MCF 10A (cell line): ENCODE measurements around the gene TMEM245. TPM values are rescaled to one million over a fixed set of nuclear protein-coding genes. Genes with fewer than 3 reads are reported as not detected.

Source experiments
- BruUV-seq: library from RNA; stranded (reverse); fragments of 400-500 nt; replicated peaks from 2 replicates; lab custom pipeline; 2021; lab: Mats Ljungman, UMichigan
- CTCF ChIA-PET: fragments of 300-600 bp; sonication (Branson Sonifier 250); formaldehyde crosslinking; extraction: SDS; loops from one replicate; lab custom pipeline; 2021; ENCODE audit warnings: antibody characterized with exemption, inconsistent platforms; lab: Yijun Ruan, JAX
- POLR2A ChIA-PET: fragments of 300-600, 350-650 bp; sonication (Branson Sonifier 250); formaldehyde crosslinking; extraction: SDS; loops from one replicate; lab custom pipeline; 2020; ENCODE audit warnings: antibody characterized with exemption, inconsistent platforms; lab: Yijun Ruan, JAX
- DNase-seq: peaks from one replicate; pipeline ENCODE4 v3.0.0-alpha.2; 2018; ENCODE audit not compliant: unreplicated experiment
- H3K27ac Mint-ChIP-seq: one replicate; pipeline ENCODE4 v1.8.0; 2022; ENCODE audit warnings: mild to moderate bottlenecking, low read depth, mixed read lengths; ENCODE audit not compliant: unreplicated experiment
- H3K27me3 Mint-ChIP-seq: one replicate; pipeline ENCODE4 v1.8.0; 2022; ENCODE audit warnings: mixed read lengths; ENCODE audit not compliant: insufficient read depth, unreplicated experiment
- H3K36me3 Mint-ChIP-seq: one replicate; pipeline ENCODE4 v1.8.0; 2022; ENCODE audit warnings: mild to moderate bottlenecking, moderate library complexity, mixed read lengths; ENCODE audit not compliant: insufficient read depth, unreplicated experiment
- H3K4me1 Mint-ChIP-seq: one replicate; pipeline ENCODE4 v1.8.0; 2022; ENCODE audit warnings: mixed read lengths; ENCODE audit not compliant: insufficient read depth, unreplicated experiment
- H3K4me3 Mint-ChIP-seq: one replicate; pipeline ENCODE4 v1.8.0; 2022; ENCODE audit warnings: mild to moderate bottlenecking, moderate library complexity, mixed read lengths; ENCODE audit not compliant: unreplicated experiment
- H3K9me3 Mint-ChIP-seq: one replicate; pipeline ENCODE4 v1.8.0; 2022; ENCODE audit warnings: mixed read lengths; ENCODE audit not compliant: unreplicated experiment
- CTCF ChIP-seq: fragments of 200-600 bp; IDR thresholded peaks from one replicate; pipeline ENCODE4 v1.8.0; 2022; ENCODE audit warnings: antibody characterized with exemption, mild to moderate bottlenecking; ENCODE audit not compliant: unreplicated experiment
- intact Hi-C: fragments of 100-400 bp; cut with micrococcal nuclease; formaldehyde crosslinking; loops from 2 replicates; pipeline ENCODE4 v1.14.1; 2022
- total RNA-seq: library from RNA; stranded (reverse); gene quantifications from 2 replicates; pipeline ENCODE4 v1.2.3, GENCODE V29; 2022

The TMEM245 gene
- total RNA-seq, 1 experiment from 2014 or later: 35.0 TPM

- no peak for TF ChIP-seq CTCF
- Mint-ChIP-seq H3K4me3 (no peak overlapping the region), H3K27me3 (no peaks in the 10 kb centered on the region), H3K36me3 (peaks cover 89% of the 10 kb centered on the region), H3K4me1 (no peaks in the 10 kb centered on the region), H3K9me3 (no peaks in the 10 kb centered on the region), H3K27ac (no peak overlapping the region)
- POLR2A ChIA-PET: no interaction called here
- BruUV-seq: no TSS peak
- CTCF ChIA-PET: interaction anchor here (0.6 to 0.8 kb wide), 3 partner anchors 9 to 46 kb away, joined by 3 to 4 read pairs (median 3); no protein-coding TSS in a partner anchor
- intact Hi-C loops: no loop called here
- no peak for DNase-seq
Measured at GRCh38 chr9:109051733-109052132, 68.0 kb downstream of the TMEM245 start.

DNA sequence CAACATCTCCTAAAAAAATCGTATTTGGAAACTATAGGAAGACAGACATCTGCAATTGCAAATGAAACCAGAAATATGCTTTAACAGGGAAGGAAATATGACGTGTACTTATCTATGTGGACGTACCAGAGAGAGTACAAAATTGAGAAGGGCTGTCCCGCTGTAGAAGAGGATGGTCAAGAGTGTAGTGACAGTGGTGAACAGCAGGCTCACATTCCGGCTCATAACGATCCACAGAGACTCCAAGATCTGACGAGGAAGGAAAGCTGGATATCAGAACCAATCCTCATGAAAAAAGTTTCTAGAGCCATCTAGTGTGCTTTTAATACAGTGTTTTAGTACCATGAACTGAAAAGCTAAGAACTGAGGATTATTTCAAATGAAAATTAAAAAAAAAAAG, 69.3 kb downstream of the TMEM245 start:
- H3K9me3 Mint-ChIP-seq: no peaks in the 10 kb centered on the region
- intact Hi-C loops: no loop called here
- H3K27ac Mint-ChIP-seq: no peak overlapping the region

DNA sequence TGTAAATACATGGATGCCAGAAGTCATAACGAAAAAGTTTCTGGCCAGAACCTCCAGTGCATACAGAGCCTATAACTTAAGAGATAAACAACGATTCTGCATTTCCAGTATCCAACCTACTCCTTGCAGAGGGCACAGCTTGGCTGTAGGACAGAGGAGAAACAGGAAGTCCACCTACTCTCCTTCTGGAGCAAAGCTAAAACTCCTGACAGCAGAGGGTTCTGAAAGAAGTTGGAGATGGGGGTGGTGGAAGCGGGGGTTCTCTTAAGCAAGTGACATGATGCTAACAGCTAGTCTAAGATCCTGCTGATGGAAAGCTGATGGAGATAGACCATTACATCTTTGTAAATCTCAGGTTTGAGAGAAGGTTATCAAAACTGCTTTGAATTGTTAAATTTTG, 70.9 kb downstream of the TMEM245 start:
- Mint-ChIP-seq H3K36me3 (peaks cover 83% of the 10 kb centered on the region), H3K4me3 (no peak overlapping the region)

More for the DNA sequence above, 69.3 kb downstream of the TMEM245 start:
- no peak overlapping the region for H3K4me3 Mint-ChIP-seq
- TF ChIP-seq CTCF: no peak
- CTCF ChIA-PET: no interaction called here
- DNase-seq: no peak
- no peaks in the 10 kb centered on the region for H3K27me3 Mint-ChIP-seq
- H3K4me1 Mint-ChIP-seq: no peaks in the 10 kb centered on the region
- POLR2A ChIA-PET: interaction anchor here (0.6 kb wide), 2 partner anchors 144 to 729 kb away, joined by 3 read pairs; no protein-coding TSS in a partner anchor
- BruUV-seq: no TSS peak
- peaks cover 86% of the 10 kb centered on the region for H3K36me3 Mint-ChIP-seq

DNA sequence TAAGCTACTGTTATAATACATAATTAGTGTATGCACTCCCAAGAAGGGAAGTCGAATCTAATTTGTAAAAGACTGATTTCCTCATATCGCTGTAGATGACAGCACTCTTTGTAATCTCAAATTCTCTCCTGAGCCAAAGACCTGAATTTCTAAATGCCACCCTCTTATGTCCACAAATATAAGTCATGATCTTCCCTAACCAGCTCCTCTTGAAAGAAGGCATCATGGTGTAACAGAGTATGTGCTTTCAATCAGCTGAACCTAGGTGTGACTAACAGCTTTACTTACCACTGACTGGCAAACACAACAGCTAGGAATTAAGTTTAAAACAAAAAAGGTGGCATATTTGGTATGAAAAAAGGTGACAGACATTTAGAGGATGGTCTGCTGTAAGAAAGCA, 72.5 kb downstream of the TMEM245 start:
- CTCF ChIA-PET: interaction anchor here (0.9 to 1.0 kb wide), 2 partner anchors 11 to 39 kb away, joined by 3 read pairs; no protein-coding TSS in a partner anchor

More for the DNA sequence above, 70.9 kb downstream of the TMEM245 start:
- TF ChIP-seq CTCF: no peak
- H3K9me3 Mint-ChIP-seq: no peaks in the 10 kb centered on the region
- ChIA-PET POLR2A (interaction anchor here (0.7 kb wide), 1 partner anchor 991 kb away, joined by 4 read pairs; no protein-coding TSS in a partner anchor), CTCF (no interaction called here)
- no peaks in the 10 kb centered on the region for H3K4me1 Mint-ChIP-seq
- H3K27ac Mint-ChIP-seq: no peak overlapping the region
- no peaks in the 10 kb centered on the region for H3K27me3 Mint-ChIP-seq
- intact Hi-C loops: no loop called here
- no TSS peak for BruUV-seq
- DNase-seq: no peak

More for the DNA sequence above, 72.5 kb downstream of the TMEM245 start:
- no TSS peak for BruUV-seq
- no peaks in the 10 kb centered on the region for H3K4me1 Mint-ChIP-seq
- no peaks in the 10 kb centered on the region for H3K9me3 Mint-ChIP-seq
- no peak overlapping the region for H3K27ac Mint-ChIP-seq
- POLR2A ChIA-PET: interaction anchor here (0.6 to 1.7 kb wide), 7 partner anchors 9 to 1403 kb away, joined by 3 to 6 read pairs (median 3); no protein-coding TSS in a partner anchor
- H3K36me3 Mint-ChIP-seq: peaks cover 83% of the 10 kb centered on the region
- TF ChIP-seq CTCF: no peak
- no peak overlapping the region for H3K4me3 Mint-ChIP-seq
- DNase-seq: no peak
- intact Hi-C loops: no loop called here
- H3K27me3 Mint-ChIP-seq: no peaks in the 10 kb centered on the region
